Cardiac muscle cell (in vitro differentiated cells and primary cell): Measurements from ENCODE around the gene CLTA. TPM values are rescaled to one million over a fixed set of nuclear protein-coding genes. Genes with fewer than 3 reads are reported as not detected.
"Not testable (repeated sequence)": the region's sequence is repeated elsewhere in the genome, so short reads cannot be mapped to it uniquely, and the experiment has no call there.

Experiments
- DNase-seq, 2 donors: peaks; one replicate each; pipeline versions ENCODE4 v3.0.0 to v3.0.0-alpha.2; 2010 to 2017; ENCODE audit warnings: low read depth in 1 of 2, low spot score in 1 of 2
- H3K27ac ChIP-seq: fragments of 200-600 bp; sonication (generic); 2 replicates; pipeline ENCODE4 v1.5.1; 2016
- H3K27me3 ChIP-seq: fragments of 200-600 bp; sonication (generic); 2 replicates; pipeline ENCODE4 v1.6.0; 2016; ENCODE audit warnings: control low read depth
- H3K36me3 ChIP-seq: fragments of 200-600 bp; sonication (generic); 2 replicates; pipeline ENCODE4 v1.5.1; 2016; ENCODE audit warnings: control low read depth
- H3K4me1 ChIP-seq: fragments of 200-600 bp; sonication (generic); 2 replicates; pipeline ENCODE4 v1.8.1; 2017; ENCODE audit warnings: low read depth, mild to moderate bottlenecking, mixed run types
- H3K4me3 ChIP-seq: fragments of 200-600 bp; sonication (generic); 2 replicates; pipeline ENCODE4 v1.5.1; 2016; ENCODE audit warnings: mild to moderate bottlenecking
- H3K9me3 ChIP-seq: fragments of 200-600 bp; sonication (generic); 2 replicates; pipeline ENCODE4 v1.5.1; 2017; ENCODE audit warnings: low read depth, mild to moderate bottlenecking, control low read depth
- polyA plus RNA-seq: library from polyadenylated mRNA; unstranded; fragments of >200 nt; fragmentation: Nextera tagmentation; extraction: Ambion mirVana; gene quantifications from 2 replicates; pipeline ENCODE4 v1.2.1, GENCODE V29; 2016
- total RNA-seq: library from RNA; depleted of rRNA; stranded (reverse); fragments of >200 nt; gene quantifications from 2 replicates; pipeline ENCODE4 v1.2.3, GENCODE V29; 2016
- TF ChIP-seq, protein P1 (sequence below): IDR thresholded peaks from 2 replicates; pipeline ENCODE4 v1.5.1; 2012; ENCODE audit warnings: low read depth, mild to moderate bottlenecking, low read length

Gene CLTA
- total and polyA plus RNA-seq, 2 experiments from 2014 or later = 147 to 236 TPM

DNA sequence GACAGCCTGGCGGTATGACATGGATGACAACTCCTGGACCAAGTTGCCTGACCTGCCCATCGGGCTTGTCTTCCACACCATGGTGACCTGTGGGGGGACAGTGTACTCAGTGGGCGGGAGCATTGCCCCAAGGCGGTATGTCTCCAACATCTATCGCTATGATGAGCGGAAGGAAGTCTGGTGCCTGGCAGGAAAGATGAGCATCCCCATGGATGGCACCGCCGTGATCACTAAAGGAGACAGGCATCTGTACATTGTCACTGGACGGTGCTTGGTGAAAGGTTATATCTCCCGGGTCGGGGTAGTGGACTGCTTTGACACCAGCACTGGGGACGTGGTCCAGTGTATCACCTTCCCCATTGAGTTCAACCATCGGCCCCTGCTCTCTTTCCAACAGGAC is 20.2 kb upstream of the CLTA start:
- H3K9me3 ChIP-seq = no peaks in the 10 kb centered on the region
- no peaks in the 10 kb centered on the region for H3K27me3 ChIP-seq
- TF ChIP-seq, protein P1, sequence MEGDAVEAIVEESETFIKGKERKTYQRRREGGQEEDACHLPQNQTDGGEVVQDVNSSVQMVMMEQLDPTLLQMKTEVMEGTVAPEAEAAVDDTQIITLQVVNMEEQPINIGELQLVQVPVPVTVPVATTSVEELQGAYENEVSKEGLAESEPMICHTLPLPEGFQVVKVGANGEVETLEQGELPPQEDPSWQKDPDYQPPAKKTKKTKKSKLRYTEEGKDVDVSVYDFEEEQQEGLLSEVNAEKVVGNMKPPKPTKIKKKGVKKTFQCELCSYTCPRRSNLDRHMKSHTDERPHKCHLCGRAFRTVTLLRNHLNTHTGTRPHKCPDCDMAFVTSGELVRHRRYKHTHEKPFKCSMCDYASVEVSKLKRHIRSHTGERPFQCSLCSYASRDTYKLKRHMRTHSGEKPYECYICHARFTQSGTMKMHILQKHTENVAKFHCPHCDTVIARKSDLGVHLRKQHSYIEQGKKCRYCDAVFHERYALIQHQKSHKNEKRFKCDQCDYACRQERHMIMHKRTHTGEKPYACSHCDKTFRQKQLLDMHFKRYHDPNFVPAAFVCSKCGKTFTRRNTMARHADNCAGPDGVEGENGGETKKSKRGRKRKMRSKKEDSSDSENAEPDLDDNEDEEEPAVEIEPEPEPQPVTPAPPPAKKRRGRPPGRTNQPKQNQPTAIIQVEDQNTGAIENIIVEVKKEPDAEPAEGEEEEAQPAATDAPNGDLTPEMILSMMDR = no peak
- no peak overlapping the region for H3K27ac ChIP-seq
- H3K4me1 ChIP-seq = no peaks in the 10 kb centered on the region
- H3K4me3 ChIP-seq = no peak overlapping the region
- DNase-seq = no peak
- no peaks in the 10 kb centered on the region for H3K36me3 ChIP-seq

DNA sequence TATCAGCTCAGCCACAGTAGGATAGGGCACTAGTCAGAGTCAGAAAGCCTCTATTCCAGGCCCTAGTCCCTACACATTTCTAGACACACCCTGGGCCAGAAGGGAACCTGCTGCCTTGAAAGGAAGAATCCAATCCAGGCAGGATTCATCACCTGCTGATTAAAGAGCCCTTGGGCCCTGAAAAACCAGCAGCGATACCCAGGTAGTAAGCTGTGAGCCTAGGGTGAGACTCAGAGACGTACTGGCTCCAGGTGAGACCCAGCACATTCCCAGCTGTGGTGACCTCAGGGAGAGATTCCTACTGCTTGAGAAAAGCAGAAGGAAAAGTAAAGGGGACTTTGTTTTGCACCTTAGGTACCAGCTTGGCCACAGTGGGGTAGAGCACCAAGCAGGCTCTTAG is 16.9 kb upstream of the CLTA start:
- Histone ChIP-seq H3K4me1 (no peaks in the 10 kb centered on the region), H3K4me3 (no peak overlapping the region), H3K36me3 (no peaks in the 10 kb centered on the region), H3K27ac (no peak overlapping the region), H3K27me3 (no peaks in the 10 kb centered on the region), H3K9me3 (no peaks in the 10 kb centered on the region)
- TF ChIP-seq, protein P1 = no peak
- DNase-seq = no peak

DNA sequence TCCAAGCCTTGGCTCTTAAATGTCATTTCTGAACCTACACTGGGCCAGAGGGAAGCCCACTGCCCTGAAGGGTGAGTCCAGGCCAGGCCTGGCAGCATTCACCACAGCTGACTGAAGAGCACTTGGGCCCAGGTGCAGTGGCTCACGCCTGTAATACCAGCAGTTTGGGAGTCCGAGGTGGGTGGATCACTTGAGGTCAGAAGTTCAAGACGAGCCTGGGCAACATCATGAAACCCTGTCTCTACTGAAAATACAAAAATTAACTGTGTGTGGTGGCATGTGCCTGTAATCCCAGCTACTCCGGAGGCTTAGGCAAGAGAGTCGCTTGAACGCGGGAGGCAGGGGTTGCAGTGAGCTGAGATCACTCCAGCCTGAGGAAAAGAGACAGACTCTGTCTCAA is 16.4 kb upstream of the CLTA start:
- no peak for DNase-seq
- Histone ChIP-seq H3K4me3 (no peak overlapping the region), H3K4me1 (no peaks in the 10 kb centered on the region), H3K36me3 (no peaks in the 10 kb centered on the region), H3K27me3 (no peaks in the 10 kb centered on the region), H3K9me3 (no peaks in the 10 kb centered on the region), H3K27ac (no peak overlapping the region)
- TF ChIP-seq, protein P1 = no peak

DNA sequence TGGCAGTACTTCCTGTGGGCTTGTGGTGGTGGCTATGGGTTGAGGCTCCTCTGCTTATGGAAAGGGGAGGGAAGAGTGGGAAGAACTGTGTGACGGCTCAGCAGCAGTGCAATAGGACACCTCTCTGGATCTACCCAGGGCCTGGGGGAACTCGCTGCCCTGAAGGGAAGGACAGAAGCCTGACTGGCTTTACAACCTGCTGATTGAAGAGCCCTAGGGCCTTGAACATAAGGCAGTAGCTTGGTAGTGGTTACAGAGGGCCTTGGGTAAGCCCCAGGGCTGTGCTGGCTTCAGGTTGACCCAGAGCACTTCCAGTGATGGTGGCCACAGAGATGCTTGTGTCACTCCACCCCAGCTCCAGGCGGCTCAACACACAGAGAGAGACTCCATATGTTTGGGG is 16.0 kb upstream of the CLTA start:
- Histone ChIP-seq H3K36me3 (no peaks in the 10 kb centered on the region), H3K27ac (no peak overlapping the region), H3K9me3 (no peaks in the 10 kb centered on the region), H3K4me3 (no peak overlapping the region), H3K4me1 (no peaks in the 10 kb centered on the region), H3K27me3 (no peaks in the 10 kb centered on the region)
- TF ChIP-seq, protein P1 = no peak
- no peak for DNase-seq

DNA sequence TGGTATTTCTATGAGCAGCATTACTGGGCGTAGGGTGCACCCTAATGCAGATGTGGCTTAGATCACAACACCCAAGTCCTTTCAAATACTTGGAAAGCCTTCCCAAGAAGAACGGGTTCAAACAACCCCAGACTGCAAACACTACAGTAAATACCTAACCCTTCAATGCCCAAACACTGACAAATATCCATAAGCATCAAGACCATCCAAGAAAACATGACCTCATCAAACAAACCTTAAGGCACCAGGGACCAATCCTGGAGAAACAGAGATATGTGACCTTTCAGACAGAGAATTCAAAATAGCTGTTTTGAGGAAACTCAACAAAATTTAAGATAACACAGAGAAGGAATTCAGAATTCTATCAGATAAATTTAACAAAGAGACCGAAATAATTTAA is 15.5 kb upstream of the CLTA start:
- not testable (repeated sequence) for H3K4me3 ChIP-seq, H3K36me3 ChIP-seq, H3K4me1 ChIP-seq, H3K27ac ChIP-seq, H3K27me3 ChIP-seq, H3K9me3 ChIP-seq, DNase-seq

DNA sequence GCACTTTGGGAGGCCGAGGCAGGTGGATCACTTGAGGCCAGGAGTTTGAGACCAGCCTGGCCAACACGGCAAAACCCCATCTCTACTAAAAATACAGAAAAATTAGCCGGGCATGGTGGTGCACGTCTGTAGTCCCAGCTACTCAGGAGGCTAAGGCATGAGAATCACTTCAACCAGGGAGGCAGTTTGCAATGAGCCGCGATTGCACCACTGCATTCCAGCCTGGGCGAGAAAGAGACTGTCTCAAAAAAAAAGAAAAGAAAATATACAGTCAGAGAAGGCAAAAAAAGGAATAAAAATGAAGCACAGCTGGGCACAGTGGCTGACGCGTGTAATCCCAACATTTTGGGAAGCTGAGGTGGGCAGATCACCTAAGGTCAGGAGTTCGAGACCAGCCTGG is 14.2 kb upstream of the CLTA start:
- H3K27me3 ChIP-seq, DNase-seq, H3K36me3 ChIP-seq, H3K9me3 ChIP-seq, H3K4me1 ChIP-seq, H3K4me3 ChIP-seq, H3K27ac ChIP-seq: not testable (repeated sequence)

DNA sequence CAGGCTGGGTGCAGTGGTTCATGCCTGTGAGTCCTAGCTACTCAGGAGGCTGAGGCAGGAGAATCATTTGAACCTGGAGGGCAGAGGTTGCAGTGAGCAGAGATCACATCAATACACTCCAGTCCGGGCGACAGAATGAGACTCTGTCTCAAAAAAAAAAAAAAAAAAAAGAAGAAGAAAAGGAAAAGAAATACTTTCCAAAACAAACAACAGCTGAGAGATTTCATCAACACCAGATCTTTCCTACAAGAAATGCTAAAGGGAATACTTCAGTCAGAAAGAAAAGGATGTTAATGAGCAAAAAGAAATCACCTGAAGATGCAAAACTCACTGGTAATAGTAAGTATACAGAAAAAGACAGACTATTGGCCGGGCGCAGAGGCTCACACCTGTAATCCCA is 13.2 kb upstream of the CLTA start:
- no peaks in the 10 kb centered on the region for H3K4me1 ChIP-seq
- H3K27me3 ChIP-seq = no peaks in the 10 kb centered on the region
- no peaks in the 10 kb centered on the region for H3K36me3 ChIP-seq
- DNase-seq = no peak
- TF ChIP-seq, protein P1 = no peak
- H3K9me3 ChIP-seq = no peaks in the 10 kb centered on the region
- H3K27ac ChIP-seq = no peak overlapping the region
- H3K4me3 ChIP-seq = no peak overlapping the region

DNA sequence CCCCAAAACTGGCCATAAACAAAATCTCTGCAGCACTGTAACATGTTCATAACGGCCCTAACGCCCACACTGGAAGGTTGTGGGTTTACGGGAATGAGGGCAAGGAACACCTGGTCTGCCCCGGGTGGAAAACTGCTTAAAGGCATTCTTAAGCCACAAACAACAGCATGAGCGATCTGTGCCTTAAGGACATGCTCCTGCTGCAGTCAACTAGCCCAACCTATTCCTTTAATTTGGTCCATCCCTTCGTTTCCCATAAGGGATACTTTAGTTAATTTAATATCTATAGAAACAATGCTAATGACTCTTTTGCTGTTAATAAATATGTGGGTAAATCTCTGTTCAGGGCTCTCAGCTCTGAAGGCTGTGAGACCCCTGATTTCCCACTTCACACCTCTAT is 10.5 kb upstream of the CLTA start:
- H3K4me3 ChIP-seq, H3K27me3 ChIP-seq, H3K9me3 ChIP-seq, H3K27ac ChIP-seq, H3K36me3 ChIP-seq, DNase-seq, H3K4me1 ChIP-seq: not testable (repeated sequence)
